GM23248 (cell line): ENCODE measurements around the gene ZSCAN9. TPM values are rescaled to one million over a fixed set of nuclear protein-coding genes. Genes with fewer than 3 reads are reported as not detected.

Source experiments
- DNase-seq: peaks from one replicate; pipeline ENCODE4 v3.0.0-alpha.2; 2015
- H2AFZ ChIP-seq: fragments of 200-600 bp; sonication (generic); 2 replicates; pipeline ENCODE4 v1.6.1; 2016; ENCODE audit warnings: antibody characterized with exemption
- H3F3A ChIP-seq: fragments of 200-600 bp; sonication (generic); 2 replicates; pipeline ENCODE4 v1.6.1; 2016; ENCODE audit warnings: mild to moderate bottlenecking, antibody characterized with exemption, mixed run types; ENCODE audit not compliant: insufficient read depth
- H3K27ac ChIP-seq: fragments of 200-600 bp; sonication (generic); 2 replicates; pipeline ENCODE4 v1.5.1; 2016; ENCODE audit warnings: mild to moderate bottlenecking
- H3K27me3 ChIP-seq: fragments of 200-600 bp; sonication (generic); replicated peaks from 2 replicates; pipeline ENCODE4 v1.6.1; 2016; ENCODE audit warnings: mild to moderate bottlenecking; ENCODE audit not compliant: insufficient read depth
- H3K36me3 ChIP-seq: fragments of 200-600 bp; sonication (generic); 2 replicates; pipeline ENCODE4 v1.6.1; 2016; ENCODE audit warnings: low read depth, mild to moderate bottlenecking
- H3K4me1 ChIP-seq: fragments of 200-600 bp; sonication (generic); 2 replicates; pipeline ENCODE4 v1.6.1; 2016; ENCODE audit warnings: mild to moderate bottlenecking; ENCODE audit not compliant: insufficient read depth
- H3K4me2 ChIP-seq: fragments of 200-600 bp; sonication (generic); one replicate; pipeline ENCODE4 v1.6.1; 2016; ENCODE audit warnings: mild to moderate bottlenecking; ENCODE audit not compliant: unreplicated experiment
- H3K4me3 ChIP-seq: fragments of 200-600 bp; sonication (generic); 2 replicates; pipeline ENCODE4 v1.5.1; 2016; ENCODE audit warnings: mild to moderate bottlenecking
- H3K79me2 ChIP-seq: fragments of 200-600 bp; sonication (generic); 2 replicates; pipeline ENCODE4 v1.6.1; 2016; ENCODE audit warnings: mild to moderate bottlenecking; ENCODE audit not compliant: insufficient read depth
- H3K9ac ChIP-seq: fragments of 200-600 bp; sonication (generic); 2 replicates; pipeline ENCODE4 v1.6.1; 2016; ENCODE audit warnings: mild to moderate bottlenecking
- H3K9me2 ChIP-seq: fragments of 200-600 bp; sonication (generic); 2 replicates; pipeline ENCODE4 v1.6.1; 2016; ENCODE audit warnings: mixed run types, mild to moderate bottlenecking, moderate library complexity; ENCODE audit not compliant: insufficient read depth
- H3K9me3 ChIP-seq: fragments of 200-600 bp; sonication (generic); one replicate; pipeline ENCODE4 v1.6.1; 2017; ENCODE audit warnings: low read depth
- H4K20me1 ChIP-seq: fragments of 200-600 bp; sonication (generic); 2 replicates; pipeline ENCODE4 v1.6.0; 2016; ENCODE audit not compliant: insufficient read depth
- EZH2 ChIP-seq: fragments of 200-600 bp; sonication (generic); IDR thresholded peaks from 2 replicates; pipeline ENCODE4 v1.6.1; 2018; ENCODE audit warnings: antibody characterized with exemption, mild to moderate bottlenecking; ENCODE audit not compliant: insufficient read depth, poor library complexity, severe bottlenecking
- EZH2phosphoT487 ChIP-seq: fragments of 200-600 bp; sonication (generic); IDR thresholded peaks from 2 replicates; pipeline ENCODE4 v1.6.1; 2018; ENCODE audit warnings: antibody characterized with exemption, moderate library complexity, mild to moderate bottlenecking, low read depth; ENCODE audit not compliant: insufficient read depth
- WGBS, 2 experiments: methylation state at CpG; one replicate each; pipeline ENCODE4 v1.1.6; 2015 to 2017; ENCODE audit warnings: low lambda C conversion rate in 2 of 2, low coverage in 1 of 2; ENCODE audit errors: missing lambda C conversion rate in 2 of 2; 5-methylcytosine and 5-hydroxymethylcytosine counted together
- in situ Hi-C: fragments of 300-500 bp; cut with MboI; formaldehyde crosslinking; loops from 2 replicates; pipeline ENCODE4 v1.15.0; 2020
- polyA plus RNA-seq: library from polyadenylated mRNA; unstranded; fragments of >200 nt; fragmentation: Nextera tagmentation; extraction: Ambion mirVana; gene quantifications from 2 replicates; pipeline ENCODE4 v1.2.1, GENCODE V29; 2016
- total RNA-seq: library from RNA; depleted of rRNA; stranded (reverse); fragments of >200 nt; shearing (Covaris generic); gene quantifications from 2 replicates; pipeline ENCODE4 v1.2.3, GENCODE V29; 2014

Gene ZSCAN9
- total and polyA plus RNA-seq, 2 experiments from 2014 or later: 5.8 to 7.3 TPM

GRCh38 chr6:28269492-28269891 is 44.4 kb downstream of the ZSCAN9 start:
- Histone ChIP-seq H3K27me3 (no peaks in the 10 kb centered on the region), H3K4me3 (no peak overlapping the region), H3K9ac (no peak overlapping the region), H3K27ac (peak overlapping the region; percentile 70), H3K4me2 (no peak overlapping the region), H3K4me1 (peaks cover 9% of the 10 kb centered on the region; the same call in 1 of the 2 replicates), H3K36me3 (peaks cover 3% of the 10 kb centered on the region; the same call in 1 of the 2 replicates), H3K9me2 (no peaks in the 10 kb centered on the region), H3F3A (peaks cover 43% of the 10 kb centered on the region), H3K9me3 (no peaks in the 10 kb centered on the region), H4K20me1 (no peaks in the 10 kb centered on the region), H3K79me2 (peaks cover 42% of the 10 kb centered on the region), H2AFZ (no peak overlapping the region)
- TF ChIP-seq EZH2phosphoT487: no peak
- TF ChIP-seq EZH2: no peak
- in situ Hi-C loops: no loop called here
- peak; percentile 97 for DNase-seq

DNA sequence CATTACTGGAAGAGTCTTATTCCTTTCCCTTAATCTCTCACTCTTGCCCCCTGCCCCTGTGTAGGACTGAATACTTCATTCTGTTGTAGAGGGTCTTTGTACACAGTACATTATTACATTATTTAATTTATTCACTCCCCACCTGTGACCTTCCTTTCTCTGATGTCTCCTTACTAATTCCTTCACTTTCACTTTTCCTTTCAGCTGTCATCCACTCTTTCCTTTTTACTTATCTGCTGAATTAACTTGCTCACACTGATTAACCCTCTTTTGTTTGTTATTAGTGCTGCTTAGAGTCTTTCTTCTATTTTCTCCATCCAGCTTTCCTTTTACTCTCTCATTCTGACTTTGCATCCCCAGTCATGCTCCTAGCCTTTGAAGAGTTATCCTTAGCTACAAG is 49.8 kb downstream of the ZSCAN9 start:
- H3K4me3 ChIP-seq: no peak overlapping the region
- no peak for DNase-seq
- no peaks in the 10 kb centered on the region for H3K27me3 ChIP-seq
- no peaks in the 10 kb centered on the region for H3K9me2 ChIP-seq
- H3K9ac ChIP-seq: no peak overlapping the region
- no peaks in the 10 kb centered on the region for H3K4me1 ChIP-seq
- H3K36me3 ChIP-seq: peaks cover 12% of the 10 kb centered on the region; the same call in 1 of the 2 replicates
- H3K79me2 ChIP-seq: peaks cover 17% of the 10 kb centered on the region
- no peaks in the 10 kb centered on the region for H3K9me3 ChIP-seq
- no peak overlapping the region for H2AFZ ChIP-seq
- peaks cover 7% of the 10 kb centered on the region; the same call in 1 of the 2 replicates for H3F3A ChIP-seq
- no peaks in the 10 kb centered on the region for H4K20me1 ChIP-seq
- TF ChIP-seq EZH2phosphoT487 (no peak), EZH2 (no peak)
- in situ Hi-C loops: no loop called here
- H3K27ac ChIP-seq: no peak overlapping the region
- no peak overlapping the region for H3K4me2 ChIP-seq

DNA sequence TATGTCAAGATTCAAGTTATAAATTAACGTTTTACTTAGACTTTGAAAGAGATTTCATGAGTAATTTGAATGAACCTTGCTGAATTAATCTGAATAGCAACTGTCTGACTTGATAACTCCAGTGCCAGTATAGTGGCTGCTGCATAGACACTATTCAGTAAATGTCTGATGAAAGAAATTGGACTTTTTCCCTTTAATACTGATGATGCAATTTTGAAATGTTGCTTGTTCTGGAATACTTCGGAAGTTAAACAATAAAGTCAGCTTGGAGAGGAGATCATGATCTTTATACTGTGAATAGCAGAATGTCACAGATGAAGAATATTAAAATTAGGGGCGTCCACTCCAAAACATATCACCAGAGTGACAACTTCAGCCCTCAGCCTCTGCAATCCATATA is 52.7 kb downstream of the ZSCAN9 start:
- Histone ChIP-seq H3F3A (0 out of 2 replicates have a peak, but pooled peaks cover 3% of the 10 kb centered on the region), H3K9ac (no peak overlapping the region), H3K27me3 (no peaks in the 10 kb centered on the region), H3K36me3 (peaks cover 12% of the 10 kb centered on the region; the same call in 1 of the 2 replicates), H3K79me2 (peaks cover 12% of the 10 kb centered on the region), H2AFZ (no peak overlapping the region), H3K4me1 (no peaks in the 10 kb centered on the region), H3K4me2 (no peak overlapping the region), H3K9me3 (no peaks in the 10 kb centered on the region), H3K4me3 (no peak overlapping the region), H4K20me1 (no peaks in the 10 kb centered on the region), H3K9me2 (no peaks in the 10 kb centered on the region), H3K27ac (no peak overlapping the region)
- TF ChIP-seq EZH2phosphoT487 (no peak), EZH2 (no peak)
- in situ Hi-C loops: no loop called here
- 53 to 59% methylated on average over 3 of the region's 3 CpGs for WGBS, 2 experiments
- no peak for DNase-seq

GRCh38 chr6:28280595-28281287 is 55.7 kb downstream of the ZSCAN9 start:
- Histone ChIP-seq H3K36me3 (0 out of 2 replicates have a peak, but pooled peaks cover under 1% of the 10 kb centered on the region), H3F3A (0 out of 2 replicates have a peak, but pooled peaks cover 3% of the 10 kb centered on the region), H2AFZ (peak overlapping the region; percentile 96), H4K20me1 (no peaks in the 10 kb centered on the region), H3K4me3 (peak overlapping the region; percentile 90), H3K9me3 (no peaks in the 10 kb centered on the region), H3K79me2 (peaks cover 24% of the 10 kb centered on the region), H3K9ac (peak overlapping the region; percentile 84), H3K4me1 (no peaks in the 10 kb centered on the region), H3K4me2 (peak overlapping the region; percentile 95), H3K9me2 (no peaks in the 10 kb centered on the region), H3K27ac (no peak overlapping the region), H3K27me3 (no peaks in the 10 kb centered on the region)
- in situ Hi-C loops: no loop called here
- TF ChIP-seq EZH2phosphoT487 (no peak), EZH2 (no peak)
- DNase-seq: no peak
- WGBS, 2 experiments: 25 to 27% methylated on average over 3 of the region's 3 CpGs
